Measurements from ENCODE around the gene MCU.
"Not testable (repeated sequence)": the region's sequence is repeated elsewhere in the genome, so short reads cannot be mapped to it uniquely, and the experiment has no call there.

MCU gene

DNA sequence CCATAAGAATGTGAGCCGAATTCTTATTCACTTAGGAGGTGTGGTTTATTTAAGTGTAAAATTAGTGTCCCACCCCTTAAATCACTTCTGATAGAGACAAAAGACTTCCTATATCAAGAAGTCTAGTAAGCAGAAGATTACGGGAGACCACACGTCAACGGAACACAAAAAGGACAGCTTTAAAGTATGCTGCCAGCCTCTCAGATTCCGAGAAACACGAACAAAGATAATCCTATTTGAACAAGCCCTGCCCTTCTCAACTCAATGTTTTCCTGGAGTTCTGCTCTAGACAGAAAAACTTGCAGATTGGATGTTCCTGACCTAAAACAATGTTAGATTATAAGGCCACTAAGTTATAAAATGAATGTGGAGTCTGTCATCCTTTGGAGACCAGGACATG is 4.9 kb upstream of the MCU start:
- DNase-seq: no peak

DNA sequence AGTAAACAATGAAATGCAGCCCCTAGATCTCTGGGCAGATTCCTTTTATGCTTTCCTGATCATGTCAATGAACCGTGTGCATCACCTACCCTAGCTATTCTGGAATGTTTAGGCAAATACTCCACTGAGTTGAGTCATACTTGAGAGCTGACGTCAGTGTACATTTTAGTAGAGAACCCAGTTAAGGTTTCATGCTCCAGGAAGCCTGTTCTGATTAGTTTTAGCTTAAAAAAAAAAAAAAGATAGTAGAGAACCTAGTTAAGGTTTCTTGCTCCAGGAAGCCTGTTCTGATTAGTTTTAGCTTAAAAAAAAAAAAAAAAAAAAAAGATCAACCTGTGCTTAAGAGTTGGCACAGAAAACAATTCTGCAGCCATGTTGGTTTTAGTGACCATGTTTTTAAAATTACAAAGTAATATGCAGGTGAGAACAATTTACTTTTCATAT is 3.7 kb upstream of the MCU start:
- DNase-seq: no peak

DNA sequence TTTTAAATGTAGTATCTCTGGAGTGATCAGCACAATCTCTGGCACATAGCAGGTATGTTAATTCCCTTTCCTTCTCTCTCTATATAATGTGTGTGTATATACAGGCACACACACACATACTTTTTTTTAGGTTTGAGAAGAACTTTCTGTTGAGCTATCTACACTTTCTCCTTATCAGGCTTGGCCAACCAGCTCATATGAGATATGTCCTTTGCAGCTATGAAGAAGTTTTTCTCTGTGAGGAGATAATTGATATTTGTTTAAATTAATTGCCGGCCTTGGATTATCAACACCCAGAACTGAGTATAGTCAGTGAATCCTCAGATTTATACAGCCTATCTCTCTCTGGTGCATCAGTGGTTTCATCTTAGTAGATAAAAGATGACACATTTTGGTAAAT is 2.3 kb upstream of the MCU start:
- DNase-seq: no peak

DNA sequence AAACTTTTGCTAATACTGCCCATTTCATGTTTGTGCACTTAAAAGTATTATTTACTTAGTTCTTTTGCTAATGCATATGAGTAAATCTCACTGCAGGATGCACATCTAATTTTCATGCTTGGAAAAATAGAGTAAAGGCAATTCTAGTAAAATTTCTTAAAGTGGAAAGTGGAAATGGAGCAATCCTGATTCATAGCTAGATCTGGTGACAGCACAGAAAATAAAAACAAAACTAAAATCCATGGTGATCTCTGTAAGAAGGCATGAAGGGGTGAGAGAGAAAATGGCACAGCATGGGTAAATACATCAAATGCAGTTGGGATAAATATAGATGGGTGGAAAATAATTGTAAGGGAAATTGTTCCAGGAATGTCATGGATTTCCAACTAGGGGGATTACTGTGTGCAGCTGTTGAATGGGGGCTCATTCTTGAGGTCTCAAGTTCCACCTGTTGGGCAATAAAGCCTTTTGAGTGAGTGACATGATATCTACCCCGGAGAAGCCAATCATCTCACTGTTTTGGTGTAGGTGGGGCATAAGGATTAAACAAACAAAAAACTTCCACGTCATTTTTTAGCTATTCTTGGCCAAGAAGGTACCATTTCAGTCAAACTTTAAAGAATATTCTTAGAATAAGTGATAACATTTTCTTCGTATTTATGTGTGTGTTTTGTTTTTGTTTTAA is 1.7 kb upstream of the MCU start:
- no peak for DNase-seq

DNA sequence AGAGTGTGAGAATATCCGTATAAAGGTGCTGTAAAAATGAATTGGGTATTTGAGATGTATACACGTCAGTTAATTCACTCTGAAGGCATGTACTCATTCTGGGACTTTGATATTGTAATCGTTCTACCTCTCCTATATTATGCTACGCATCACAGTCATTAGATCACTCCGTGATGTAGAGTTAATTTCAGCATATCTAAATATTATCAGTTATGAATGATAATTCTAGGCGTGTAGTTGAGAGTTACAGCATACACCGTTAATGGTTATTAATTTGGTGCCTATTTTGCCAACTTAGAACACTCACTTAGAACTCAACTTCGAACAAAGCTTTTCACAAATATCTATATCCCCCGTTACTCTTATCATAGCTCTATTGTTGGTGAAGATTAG is 477 bp upstream of the MCU start:
- no peak for DNase-seq

DNA sequence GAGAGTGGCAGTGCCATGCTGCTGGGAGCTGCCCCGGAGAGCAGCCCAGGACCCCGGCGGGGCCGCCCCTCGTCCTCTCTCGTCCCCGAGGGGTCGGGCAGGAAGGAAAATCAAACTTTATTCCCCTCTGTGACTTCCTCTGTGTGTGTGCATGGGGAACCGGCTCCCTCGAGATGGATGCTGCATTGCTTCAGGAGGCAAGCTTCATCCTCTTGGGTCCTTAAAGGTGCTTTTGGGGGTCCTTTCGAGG is 726 bp downstream of the MCU start:
- no peak for DNase-seq

DNA sequence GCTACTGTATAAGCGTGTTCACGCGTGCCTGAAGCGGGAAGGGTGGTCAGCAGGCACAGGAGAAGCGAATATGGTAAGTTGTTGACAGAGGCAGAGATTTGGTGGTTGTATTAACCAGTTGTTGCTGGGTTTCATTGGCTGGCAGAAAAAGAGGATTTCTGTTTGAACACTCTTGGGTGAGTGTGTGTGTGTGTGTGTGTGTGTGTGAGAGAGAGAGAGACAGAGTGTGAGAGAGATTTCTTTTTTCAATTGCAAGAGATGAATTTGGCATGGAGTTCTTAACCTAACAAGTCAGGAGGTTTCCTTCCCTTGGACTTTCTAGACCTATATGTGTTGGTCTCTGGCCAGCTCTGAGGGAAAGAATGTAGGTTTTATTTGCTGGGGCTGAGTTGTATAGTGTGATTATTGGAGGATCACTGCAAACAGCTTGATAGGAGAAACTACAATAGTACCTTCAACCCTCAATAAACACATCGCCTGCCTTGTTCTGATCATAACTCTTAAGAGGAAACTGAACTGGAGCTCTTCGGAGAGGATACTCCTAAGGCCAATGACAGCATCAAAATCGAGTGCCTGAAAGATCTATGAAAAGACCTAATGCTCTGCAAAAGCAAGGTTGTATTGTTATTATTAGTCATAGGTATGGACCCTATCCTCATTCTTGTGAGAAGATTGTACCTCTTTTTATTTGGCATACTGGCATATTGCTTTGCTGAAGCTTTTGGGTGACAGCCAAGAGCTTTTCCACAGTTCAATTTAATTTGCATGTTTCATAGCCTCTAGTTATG is 1.2 kb downstream of the MCU start:
- DNase-seq: peak; percentile 37

DNA sequence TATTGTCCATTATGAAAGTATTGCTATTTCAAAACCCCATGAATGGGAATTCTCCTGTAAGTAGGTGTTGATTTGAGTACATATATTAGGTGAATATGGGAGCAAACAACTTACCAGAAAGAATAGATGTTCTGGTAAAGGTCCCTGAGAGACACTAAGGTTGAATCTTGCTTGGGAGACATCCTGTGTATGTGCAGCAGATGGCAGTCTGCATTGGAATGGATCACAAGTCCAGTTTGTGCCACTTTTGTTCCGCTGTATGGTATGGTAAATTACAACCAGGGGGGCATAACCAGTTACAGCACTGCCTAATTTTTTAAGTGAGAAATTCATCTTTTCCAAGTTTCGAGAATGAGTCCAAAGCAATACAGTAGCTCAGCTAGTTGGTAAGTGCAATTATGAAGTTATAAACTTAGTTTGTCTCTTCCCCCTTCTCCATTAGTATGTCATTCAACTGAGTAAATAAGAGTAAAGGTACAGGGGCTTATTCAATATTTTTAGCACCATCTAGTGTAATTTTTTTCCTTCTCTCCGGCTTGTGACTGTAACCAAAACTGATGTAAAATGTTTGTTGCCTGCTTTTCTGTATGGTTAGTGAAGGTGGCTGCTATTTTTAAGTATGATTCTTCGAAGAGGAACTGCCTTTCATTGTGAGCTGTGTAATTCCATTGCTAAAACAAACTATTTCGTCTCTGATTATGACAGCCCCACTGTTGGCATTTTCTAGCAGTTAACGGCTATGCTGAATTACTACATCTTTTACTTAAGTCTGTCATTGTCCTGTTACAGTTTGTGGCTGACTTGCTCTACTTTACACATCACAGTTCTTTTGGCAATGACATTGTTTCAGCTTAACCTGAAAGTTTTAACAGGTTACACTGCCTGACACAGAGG is 2.8 kb downstream of the MCU start:
- peak; percentile 12 for DNase-seq

DNA sequence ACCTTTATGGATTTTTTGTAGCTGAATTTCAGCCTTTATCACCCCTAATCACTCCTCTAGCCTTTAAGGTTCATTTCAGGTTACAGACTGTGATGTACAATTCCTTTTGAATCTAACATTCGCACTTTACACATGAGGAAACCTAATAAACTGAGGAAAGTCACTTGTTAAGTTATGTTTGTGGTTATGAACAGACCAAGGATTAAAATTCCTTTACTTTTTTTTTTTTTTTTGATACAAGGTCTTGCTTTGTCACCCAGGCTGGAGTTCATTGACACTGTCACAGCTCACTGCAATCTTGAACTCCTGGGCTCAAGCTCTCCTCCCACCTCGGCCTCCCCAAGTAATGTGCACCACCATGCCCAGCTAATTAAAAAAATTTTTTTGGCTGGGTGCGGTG is 3.6 kb downstream of the MCU start:
- no peak for DNase-seq

DNA sequence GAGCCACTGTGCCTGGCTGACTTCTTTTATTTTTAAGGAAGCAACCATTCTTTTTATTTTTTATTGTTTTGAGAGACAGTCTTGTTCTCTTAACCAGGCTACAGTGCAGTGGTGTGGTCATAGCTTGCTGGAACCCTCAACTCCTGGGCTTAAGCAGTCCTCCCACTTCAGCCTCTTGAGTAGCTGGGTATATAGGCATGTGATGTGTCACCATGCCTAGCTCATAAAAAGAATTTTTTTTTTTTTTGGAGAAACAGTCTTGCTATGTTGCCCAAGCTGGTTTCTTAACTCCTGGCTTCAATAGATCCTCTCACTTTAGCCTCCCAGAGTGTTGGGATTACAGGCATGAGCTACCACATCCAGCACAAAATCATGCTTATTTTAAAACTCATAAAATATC is 5.8 kb downstream of the MCU start:
- DNase-seq: no peak

DNA sequence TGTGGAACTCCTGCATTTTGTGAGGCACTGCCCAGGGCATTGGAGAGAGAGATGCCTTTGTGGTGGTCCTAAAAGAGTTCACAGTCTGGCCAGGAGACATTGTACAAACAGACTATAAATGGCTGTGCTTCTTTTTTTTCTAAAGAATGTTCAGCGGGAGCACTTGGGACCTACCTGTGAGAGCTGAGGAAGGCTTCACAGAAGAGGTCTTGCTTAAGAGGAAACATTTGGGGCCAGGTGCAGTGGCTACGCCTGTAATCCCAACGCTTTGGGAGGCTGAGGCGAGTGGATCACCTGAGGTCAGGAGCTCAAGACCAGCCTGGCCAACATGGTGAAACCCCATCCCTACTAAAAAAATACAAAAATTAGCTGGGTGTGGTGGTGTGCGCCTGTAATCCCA is 10.5 kb downstream of the MCU start:
- DNase-seq: not testable (repeated sequence)

DNA sequence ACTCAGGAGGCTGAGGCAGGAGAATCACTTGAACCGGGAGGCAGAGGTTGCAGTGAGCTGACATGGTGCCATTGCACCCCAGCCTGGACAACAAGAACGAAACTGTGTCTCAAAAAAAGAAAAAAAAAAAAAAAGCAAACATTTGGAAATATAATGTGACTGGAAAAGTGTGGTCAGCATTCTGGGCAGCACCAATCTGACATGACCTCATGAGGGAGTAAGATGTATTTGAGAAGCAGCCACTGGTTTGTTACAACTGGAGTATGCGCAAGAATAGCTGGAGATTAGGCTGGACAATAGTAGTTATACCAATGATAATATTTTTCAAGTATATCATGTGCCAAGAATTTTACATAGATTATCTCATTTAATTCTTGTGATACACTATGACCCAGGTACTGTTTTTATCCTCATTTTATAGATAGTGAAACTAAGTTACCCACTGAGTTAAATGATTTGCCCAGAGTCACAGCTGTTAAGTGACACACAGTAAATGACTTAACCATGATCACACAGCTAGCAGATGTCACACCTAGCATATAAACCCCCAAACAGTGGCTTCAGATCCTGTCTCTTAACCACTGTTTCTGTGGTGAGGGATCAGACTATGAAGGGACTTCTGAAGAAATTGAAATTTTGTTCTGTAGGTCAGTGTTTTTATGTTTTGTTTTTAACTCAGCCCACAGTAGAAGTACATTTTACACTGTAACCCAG is 11.1 kb downstream of the MCU start:
- DNase-seq: no peak

DNA sequence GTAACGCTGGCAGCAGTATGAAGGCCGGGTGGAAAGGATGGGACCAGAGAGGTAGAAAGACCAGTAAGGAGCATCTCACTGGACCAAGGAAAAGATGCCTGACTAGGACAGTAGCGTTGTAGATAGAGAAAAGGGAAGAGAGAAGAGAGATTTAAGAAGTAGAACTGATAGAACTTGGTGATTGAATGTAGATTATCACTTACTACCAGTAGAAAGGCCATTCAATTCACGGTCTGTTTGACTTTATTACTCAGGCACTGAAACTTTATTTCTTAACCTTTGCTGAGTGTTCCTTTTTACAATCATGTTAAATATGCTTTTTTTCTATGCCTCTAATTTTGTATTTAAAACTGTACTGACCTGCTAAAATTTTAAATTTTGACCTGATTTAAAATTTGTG is 12.2 kb downstream of the MCU start:
- DNase-seq: no peak

DNA sequence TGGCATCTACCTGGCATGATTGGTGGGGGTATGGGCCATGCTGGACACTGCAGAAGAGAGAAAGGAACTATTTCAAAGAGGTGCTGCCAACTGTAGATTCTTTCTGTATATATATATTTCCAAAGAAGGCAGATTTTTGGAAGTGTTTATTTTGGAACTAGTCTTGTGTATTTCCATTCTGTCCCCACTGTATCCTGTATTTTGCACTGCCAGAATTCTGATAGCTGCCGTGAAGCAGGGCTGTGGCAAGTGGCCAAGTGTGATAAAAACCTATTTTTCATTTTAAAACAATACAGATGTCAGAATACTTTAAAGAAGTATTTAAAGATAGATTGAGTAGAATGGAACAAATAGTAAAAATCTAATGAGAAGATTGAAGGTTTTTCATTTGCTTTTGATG is 17.1 kb downstream of the MCU start:
- no peak for DNase-seq

DNA sequence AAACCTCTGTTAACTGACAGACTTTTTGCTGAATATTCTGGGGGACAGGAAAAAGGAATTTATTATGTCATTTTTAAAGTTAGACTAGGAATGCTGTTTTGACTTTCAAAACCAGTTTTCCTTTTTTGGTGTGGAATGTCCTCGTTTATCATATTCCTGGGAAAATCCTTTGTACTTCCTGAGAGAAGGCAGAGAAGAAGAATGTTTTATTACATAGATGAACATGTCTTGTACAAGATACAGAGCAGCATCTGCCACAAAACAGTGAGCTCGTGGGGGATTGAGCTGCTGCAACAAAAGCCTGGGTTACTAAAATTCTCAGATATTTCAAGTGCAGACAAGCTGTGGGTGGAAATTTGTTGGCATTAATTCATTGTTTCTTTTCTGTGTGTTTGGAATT is 20.2 kb downstream of the MCU start:
- no peak for DNase-seq

DNA sequence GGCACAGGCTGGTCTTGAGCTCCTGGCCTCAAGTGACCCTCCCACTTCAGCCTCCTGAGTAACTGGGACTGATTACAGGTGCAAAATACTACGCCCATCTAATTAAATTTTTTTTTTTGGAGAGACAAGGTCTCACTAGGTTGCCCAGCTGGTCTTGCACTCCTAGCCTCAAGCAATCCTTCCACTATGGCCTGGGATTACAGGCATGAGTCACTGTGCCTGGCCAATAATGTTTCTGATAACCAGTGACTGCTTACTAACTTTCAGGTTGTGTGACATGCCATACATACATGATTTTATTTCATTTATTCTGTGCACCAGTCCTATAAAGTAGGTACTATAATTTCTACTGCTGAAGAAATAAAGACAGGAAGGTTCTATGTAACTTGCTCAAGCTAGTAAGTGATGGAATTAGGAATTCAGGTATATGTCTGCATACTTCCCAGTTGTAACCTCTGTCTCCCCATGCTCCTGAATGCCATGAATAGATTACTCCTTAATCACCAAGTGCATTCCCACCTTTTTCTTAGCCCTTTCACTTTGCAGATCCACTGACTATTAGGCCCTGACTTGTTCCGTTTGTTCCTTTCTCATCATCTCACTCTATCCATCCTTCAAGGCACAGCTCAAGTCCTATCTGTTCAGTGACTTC is 28.1 kb downstream of the MCU start:
- no peak for DNase-seq

DNA sequence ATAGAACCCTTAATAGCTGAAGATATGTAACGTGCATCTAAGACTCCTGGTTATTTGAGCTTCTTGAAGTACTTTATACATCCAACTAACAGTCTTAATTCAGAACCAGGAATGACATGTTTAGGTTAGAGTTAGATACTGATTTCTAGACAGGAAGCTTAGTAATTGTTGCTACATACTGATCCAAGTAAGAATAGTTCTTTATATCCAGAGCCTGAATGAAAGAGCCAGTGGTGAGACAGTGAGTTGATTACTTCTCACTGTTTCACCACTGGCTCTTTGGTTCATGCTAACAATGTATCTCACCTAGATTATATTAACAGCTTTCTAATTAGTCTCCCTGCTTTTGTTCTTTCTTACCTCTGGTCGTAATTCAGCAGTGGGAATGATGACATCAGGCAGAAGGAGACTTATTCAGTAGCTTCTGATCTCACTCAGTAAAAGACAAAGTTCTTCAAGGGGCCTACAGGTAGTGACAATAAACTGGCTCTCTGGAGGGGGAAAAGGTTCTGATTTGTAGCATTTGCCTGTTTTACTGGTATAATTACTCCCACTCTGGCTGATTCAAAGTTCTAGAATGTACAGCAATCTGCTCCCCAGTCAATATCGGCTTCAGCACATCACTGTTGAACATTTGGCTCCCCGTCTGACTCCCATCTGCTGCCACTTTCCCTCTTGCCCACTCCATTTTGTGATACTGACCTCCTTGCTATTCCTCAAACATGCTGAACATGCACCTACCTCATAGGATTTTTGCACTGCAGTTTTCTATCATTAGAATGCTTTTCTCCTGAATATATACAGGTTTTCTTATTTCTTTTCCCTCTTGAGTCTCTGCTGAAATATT is 29.1 kb downstream of the MCU start:
- DNase-seq: no peak

DNA sequence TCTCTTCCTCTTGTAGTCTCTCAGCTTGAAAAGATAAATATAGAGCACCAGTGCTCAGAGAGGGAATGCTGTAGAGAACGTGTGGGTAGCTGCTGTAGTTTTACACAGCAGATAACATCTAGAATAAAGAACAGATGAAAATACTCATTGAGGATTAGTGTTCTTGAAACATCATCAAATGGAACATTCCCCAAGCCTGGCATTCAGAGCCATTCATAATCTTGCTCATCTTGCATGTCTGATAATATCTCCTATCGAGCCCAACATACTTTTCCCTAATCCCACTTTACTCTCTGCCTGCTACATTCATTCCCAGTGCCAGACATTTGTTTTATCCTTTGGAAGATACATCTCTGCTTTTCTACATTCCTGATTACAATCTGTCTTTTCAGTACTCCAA is 35.2 kb downstream of the MCU start:
- DNase-seq: no peak

DNA sequence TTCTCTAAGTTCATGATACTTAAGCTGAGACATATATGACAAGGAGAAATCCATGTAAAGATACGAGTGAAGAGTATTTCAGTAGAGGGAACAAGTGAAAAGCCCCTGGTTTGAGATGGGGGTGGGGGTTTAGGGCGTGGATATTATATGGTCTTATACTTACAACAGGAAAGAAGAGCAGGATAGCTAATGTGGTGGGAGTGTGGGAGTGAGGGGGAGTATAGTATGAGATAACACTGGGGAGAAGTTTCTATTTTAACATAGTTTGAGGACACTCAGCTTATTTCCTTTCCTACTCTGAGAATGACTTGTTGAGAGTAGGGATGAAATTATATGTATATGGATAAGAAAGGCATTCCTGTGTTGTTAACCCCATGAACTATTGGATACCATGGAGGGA is 36.5 kb downstream of the MCU start:
- DNase-seq: no peak

DNA sequence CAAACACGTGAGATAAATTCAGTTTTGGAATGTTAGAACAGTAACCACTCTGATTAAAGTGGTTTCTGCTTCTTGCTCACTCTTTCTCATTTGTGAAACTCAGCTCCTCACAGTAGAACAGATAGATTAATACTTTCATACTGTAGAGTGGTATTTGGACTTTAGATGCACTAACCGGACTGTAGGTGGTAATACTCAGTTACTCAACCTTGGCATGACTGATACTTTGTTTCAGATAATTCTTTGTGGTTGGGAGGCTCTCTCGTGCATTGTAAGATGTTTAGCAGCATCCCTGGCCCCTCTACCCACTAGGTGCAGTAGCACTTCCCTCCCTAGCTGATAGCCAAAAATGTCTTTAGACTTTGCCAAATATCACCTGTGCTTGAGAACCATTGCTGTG is 37.6 kb downstream of the MCU start:
- DNase-seq: no peak

DNA sequence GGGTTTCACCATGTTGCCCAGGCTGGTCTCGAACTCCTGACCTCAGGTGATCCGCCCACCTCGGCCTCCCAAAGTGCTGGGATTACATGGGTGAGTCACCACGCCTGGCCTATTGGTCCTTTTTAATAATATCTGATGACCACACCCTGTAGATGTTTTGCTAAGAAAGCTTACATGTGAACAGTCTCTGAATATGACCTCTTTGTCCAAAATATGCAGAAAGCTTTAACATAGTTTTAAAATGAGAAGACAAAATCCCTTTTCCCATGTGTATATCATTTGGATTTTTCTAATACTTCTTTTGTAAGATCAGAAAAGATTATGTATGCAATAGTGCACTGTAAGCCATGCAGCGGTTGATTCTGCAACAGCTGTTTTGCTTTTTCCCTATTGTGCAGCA is 38.5 kb downstream of the MCU start:
- DNase-seq: no peak

DNA sequence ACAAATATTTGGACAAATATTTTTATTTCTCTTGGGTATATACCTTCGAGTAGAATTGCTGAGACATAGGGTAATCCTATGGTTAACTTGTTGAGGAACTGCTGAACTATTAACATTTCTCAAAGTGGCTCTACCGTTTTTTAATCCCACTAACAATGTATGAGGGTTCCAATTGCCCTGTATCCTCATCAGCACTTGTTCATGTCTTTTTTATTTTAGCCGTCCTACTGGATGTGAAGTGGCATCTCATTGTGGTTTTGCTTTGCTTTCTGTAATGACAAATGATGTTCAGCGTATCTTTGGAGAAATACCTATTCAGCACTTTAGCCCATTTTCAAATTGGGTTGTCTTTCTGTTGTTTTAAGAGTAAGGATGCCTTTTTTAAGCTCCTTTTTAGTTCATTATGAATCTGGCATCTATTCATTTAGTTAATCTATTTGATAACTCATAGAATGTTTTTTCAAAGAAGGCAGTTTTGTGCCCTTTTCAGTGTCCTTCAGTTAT is 40.0 kb downstream of the MCU start:
- no peak for DNase-seq
